Measurements from ENCODE around the gene GNB1L. TPM values are rescaled to one million over a fixed set of nuclear protein-coding genes. Genes with fewer than 3 reads are reported as not detected.
A peak's percentile ranks its signal among the peaks of the same experiment; 100 is the strongest.

GNB1L gene
- total and polyA plus RNA-seq, 9 of the 15 experiments (the other 6 are each of a cell fraction or from before 2014, with no cell fraction given), result 0.56 to 50.5 (median 10.2) TPM

GRCh38 chr22:19756288-19757128 lies 98.2 kb downstream of the GNB1L start (continued):
- peak; percentile 90 for TF ChIP-seq MYC (IDR thresholded peaks at IDR 0.05; ENCODE audit: low read depth, low read length)
- peak; percentile 77; the same call in 1 of the 2 replicates for TF ChIP-seq MYC (CRISPR knock-in tag; IDR thresholded peaks at IDR 0.05; ENCODE audit: borderline replicate concordance, low read depth)
- TF ChIP-seq CBX1 (IDR thresholded peaks at IDR 0.05; ENCODE audit: low read depth), result peak; percentile 94
- TF ChIP-seq NRF1 (conservative IDR thresholded peaks at IDR 0.05 in 1 of 2, IDR thresholded peaks at IDR 0.05 in 1 of 2), result peak; percentile 64 to 67
- no peak for TF ChIP-seq RERE (CRISPR knock-in tag; IDR thresholded peaks at IDR 0.05; ENCODE audit: borderline replicate concordance)
- no peak for TF ChIP-seq ZNF354B (CRISPR knock-in tag; IDR thresholded peaks at IDR 0.05)
- TF ChIP-seq TFE3 (CRISPR knock-in tag; IDR thresholded peaks at IDR 0.05), result no peak
- TF ChIP-seq CBX2 (IDR thresholded peaks at IDR 0.05; ENCODE audit: insufficient read depth, low read length, poor library complexity, severe bottlenecking), result no peak
- no peak for TF ChIP-seq E4F1 (CRISPR knock-in tag; IDR thresholded peaks at IDR 0.05; ENCODE audit: borderline replicate concordance)
- TF ChIP-seq ATF4 (CRISPR knock-in tag; IDR thresholded peaks at IDR 0.05), result no peak
- no peak; the same call in 1 of the 2 replicates for TF ChIP-seq NKRF (IDR thresholded peaks at IDR 0.05; ENCODE audit: borderline replicate concordance)
- peak; percentile 82 for TF ChIP-seq KLF13 (tag; IDR thresholded peaks at IDR 0.05; ENCODE audit: borderline replicate concordance, low read depth)
